Measurements from ENCODE around the gene PCBP4. TPM values are rescaled to one million over a fixed set of nuclear protein-coding genes. Genes with fewer than 3 reads are reported as not detected.

The PCBP4 gene
- total RNA-seq, 1 donor, result 33.3 TPM

DNA sequence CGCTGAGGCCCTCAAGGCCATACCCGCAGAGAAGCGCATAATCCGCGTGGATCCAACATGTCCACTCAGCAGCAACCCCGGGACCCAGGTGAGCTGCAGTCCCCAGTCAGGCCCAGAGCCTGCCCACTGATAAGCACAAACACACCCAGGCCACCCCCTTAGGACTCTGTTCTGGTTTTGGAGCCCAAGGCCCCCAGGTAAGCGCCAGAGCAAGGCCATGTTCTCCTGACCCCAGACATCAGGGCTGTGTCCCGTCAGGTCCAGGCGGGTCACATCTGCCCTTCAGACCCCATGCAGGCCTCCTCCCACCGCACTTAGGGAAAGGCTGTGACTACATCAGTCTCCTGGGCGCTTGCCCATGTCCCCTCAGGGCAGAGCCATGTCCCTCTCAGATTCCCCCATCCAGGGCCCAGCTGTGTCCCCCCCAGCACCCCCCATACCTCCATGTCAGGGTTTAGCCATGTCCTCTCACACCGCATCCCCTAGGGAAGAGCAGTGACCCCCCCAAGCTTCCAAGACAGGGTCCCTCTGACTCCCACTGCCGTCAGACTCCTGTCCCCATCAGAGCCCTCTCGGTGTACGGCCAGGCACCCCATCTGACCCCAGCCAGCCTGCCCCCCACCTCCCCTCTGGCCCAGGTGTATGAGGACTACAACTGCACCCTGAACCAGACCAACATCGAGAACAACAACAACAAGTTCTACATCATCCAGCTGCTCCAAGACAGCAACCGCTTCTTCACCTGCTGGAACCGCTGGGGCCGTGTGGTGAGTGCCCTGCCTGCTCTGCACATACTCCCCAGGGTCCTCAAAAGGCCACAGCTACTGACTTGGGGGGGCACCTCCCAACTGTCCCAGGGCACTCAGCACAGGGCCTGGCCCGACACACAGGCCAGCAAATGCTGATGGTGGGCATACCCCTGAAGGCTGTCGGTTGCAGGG lies 23.5 kb downstream of the PCBP4 start:
- no peak for DNase-seq (ENCODE audit: low read depth)
- H3K4me3 ChIP-seq (ENCODE audit: low read depth, low read length), result no peak overlapping the region
- TF ChIP-seq, protein P1, sequence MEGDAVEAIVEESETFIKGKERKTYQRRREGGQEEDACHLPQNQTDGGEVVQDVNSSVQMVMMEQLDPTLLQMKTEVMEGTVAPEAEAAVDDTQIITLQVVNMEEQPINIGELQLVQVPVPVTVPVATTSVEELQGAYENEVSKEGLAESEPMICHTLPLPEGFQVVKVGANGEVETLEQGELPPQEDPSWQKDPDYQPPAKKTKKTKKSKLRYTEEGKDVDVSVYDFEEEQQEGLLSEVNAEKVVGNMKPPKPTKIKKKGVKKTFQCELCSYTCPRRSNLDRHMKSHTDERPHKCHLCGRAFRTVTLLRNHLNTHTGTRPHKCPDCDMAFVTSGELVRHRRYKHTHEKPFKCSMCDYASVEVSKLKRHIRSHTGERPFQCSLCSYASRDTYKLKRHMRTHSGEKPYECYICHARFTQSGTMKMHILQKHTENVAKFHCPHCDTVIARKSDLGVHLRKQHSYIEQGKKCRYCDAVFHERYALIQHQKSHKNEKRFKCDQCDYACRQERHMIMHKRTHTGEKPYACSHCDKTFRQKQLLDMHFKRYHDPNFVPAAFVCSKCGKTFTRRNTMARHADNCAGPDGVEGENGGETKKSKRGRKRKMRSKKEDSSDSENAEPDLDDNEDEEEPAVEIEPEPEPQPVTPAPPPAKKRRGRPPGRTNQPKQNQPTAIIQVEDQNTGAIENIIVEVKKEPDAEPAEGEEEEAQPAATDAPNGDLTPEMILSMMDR (IDR thresholded peaks at IDR 0.05; ENCODE audit: insufficient read depth, low read length), result no peak

DNA sequence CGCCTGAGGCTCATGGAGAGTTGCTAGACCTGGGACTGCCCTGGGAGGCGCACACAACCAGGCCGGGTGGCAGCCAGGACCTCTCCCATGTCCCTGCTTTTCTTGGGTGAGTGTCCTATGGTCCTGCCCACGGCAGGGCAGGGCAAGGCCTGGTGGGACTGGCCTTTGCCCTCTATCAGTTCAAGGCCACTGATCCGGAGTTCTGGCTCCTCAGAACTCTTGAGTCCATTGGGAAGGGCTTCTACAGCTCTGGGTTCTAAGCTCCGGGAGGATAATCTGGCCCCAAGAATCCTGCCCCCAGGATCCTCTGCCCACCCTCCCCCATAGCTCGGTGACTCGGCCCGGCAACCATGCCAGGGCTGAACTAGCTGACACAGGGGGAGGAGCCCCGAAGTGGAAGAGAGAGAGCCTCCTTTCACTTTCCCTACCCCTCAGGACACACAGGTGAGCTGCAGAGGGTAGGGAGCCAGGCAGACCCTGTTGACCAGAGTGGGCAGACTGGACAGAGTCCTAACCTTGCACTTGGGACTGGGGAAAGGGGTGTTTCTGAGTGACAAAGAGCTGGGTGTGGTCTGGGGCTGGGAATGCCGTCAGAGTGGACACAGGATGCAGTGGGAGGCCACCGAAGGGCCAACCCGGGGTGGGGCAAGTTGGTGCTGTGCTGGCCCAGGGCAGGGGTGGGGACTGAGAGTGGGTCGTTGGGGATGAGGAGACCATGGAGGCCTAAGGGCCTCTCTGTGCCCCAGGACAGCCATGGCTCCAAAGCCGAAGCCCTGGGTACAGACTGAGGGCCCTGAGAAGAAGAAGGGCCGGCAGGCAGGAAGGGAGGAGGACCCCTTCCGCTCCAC lies 24.4 kb downstream of the PCBP4 start:
- peak overlapping the region; percentile 69 for H3K4me3 ChIP-seq (ENCODE audit: low read depth, low read length)
- DNase-seq (ENCODE audit: low read depth), result peak; percentile 59
- TF ChIP-seq, protein P1 (IDR thresholded peaks at IDR 0.05; ENCODE audit: insufficient read depth, low read length), result no peak

DNA sequence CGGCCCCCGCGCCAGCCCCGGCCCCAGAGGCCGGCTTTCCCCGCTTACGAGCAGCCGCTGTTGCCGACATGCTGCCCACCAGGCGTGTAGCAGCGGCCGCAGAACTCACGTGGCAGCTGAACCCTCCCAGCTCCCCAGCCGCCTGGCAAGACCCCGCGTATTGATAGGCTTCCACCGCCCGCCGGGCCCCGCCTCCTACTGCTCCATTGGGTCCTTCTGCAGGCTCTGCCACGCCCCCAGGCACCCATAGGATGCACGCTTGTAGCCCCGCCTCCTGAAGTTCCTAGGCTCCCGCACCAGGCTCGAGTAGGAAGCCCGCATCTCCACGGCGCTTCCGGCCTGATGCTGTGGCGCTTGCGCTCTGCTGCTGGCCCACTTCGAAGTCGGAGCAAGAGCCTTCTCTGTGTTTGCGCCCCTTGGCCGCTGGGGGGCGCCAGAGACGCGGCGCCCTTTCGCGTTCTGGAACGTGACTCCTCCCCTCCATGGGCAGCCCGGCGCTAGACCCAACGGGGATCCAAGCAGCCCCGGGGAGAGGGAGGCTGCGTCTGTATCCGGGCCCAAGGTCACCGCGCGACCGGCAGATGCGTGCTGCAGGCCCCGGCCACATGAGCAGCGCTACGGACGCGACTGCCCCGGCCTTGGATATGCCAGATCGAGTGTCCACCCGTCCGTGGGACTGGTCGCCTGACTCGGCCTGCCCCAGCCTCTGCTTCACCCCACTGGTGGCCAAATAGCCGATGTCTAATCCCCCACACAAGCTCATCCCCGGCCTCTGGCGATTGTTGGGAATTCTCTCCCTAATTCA lies 25.3 kb downstream of the PCBP4 start, which contains the start of the genes PARP3 and RRP9:
PARP3 (plus strand) TSS at position 566 of the 805 bp plus-strand sequence. CDS start 993 bp downstream, outside the sequence.
RRP9 (minus strand) TSS at position 107 of the 805 bp plus-strand sequence; CDS start at position 70, 37 bp downstream.
- peak; percentile 100 for DNase-seq (ENCODE audit: low read depth)
- TF ChIP-seq, protein P1 (IDR thresholded peaks at IDR 0.05; ENCODE audit: insufficient read depth, low read length), result peak; percentile 98
- peak within 1 kb of the TSS; percentile 89 for H3K4me3 ChIP-seq (ENCODE audit: low read depth, low read length)

DNA sequence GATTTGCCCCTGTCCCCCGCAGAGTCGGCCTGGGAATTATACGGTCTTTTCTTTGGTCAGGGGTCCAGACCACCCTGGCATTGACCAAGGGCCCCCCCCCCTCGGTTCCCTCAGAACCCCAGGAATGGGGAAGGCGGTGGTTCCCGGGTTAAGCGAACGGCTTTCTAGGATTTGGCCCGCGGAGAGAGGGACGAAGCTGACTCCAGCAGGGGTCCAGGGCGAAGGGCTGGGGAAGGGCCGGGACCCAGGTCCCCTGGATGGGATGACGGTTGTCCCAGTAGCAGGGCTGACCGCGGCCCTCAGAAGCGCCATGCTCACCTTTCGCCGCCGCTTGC lies 25.8 kb downstream of the PCBP4 start:
- no peak for DNase-seq (ENCODE audit: low read depth)
- H3K4me3 ChIP-seq (ENCODE audit: low read depth, low read length), result peak overlapping the region; percentile 89
- TF ChIP-seq, protein P1 (IDR thresholded peaks at IDR 0.05; ENCODE audit: insufficient read depth, low read length), result no peak

DNA sequence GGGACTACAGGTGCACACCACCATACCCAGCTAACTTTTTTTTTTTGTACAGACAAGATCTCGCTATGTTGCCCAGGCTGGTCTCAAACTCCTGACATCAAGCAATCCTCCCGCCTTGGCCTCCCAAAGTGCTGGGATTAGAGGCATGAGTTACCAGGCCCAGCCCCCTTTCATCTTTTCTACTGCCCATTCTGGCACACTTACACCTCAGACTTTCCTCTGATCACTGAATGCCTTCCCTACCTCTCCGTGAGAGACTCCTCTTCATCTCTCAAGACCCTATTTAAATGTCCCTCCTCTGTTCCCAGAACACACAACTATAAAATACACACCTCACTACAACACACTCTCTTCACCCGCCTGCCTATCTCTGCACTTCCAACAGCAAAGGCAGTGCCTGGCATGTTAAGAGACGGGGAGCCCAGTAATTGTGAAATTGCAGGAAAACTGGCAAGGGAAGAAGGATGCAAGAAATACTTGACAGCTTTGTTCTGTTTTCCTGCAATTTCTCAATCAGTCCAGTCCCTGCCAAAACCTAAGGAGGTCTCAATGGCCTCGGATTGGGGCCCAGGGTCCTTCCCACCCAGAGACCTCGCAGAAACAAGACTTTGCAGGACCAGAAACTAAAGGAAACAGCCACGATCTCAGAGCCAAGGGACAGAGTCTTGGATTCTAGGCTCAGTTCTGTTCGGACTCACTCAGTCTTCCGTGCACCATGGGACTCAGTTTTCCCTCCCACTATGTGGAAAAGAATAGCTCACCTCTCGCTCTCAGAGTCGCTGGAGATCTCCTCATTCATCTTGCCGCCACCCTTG lies 26.4 kb downstream of the PCBP4 start:
- peak overlapping the region; percentile 89 for H3K4me3 ChIP-seq (ENCODE audit: low read depth, low read length)
- TF ChIP-seq, protein P1 (IDR thresholded peaks at IDR 0.05; ENCODE audit: insufficient read depth, low read length), result no peak
- peak; percentile 61 for DNase-seq (ENCODE audit: low read depth)
